Measurements from ENCODE around the gene NKX3-2. TPM values are rescaled to one million over a fixed set of nuclear protein-coding genes. Genes with fewer than 3 reads are reported as not detected.

NKX3-2 gene
- total RNA-seq, 1 donor from 2014 or later = under 0.01 TPM

DNA sequence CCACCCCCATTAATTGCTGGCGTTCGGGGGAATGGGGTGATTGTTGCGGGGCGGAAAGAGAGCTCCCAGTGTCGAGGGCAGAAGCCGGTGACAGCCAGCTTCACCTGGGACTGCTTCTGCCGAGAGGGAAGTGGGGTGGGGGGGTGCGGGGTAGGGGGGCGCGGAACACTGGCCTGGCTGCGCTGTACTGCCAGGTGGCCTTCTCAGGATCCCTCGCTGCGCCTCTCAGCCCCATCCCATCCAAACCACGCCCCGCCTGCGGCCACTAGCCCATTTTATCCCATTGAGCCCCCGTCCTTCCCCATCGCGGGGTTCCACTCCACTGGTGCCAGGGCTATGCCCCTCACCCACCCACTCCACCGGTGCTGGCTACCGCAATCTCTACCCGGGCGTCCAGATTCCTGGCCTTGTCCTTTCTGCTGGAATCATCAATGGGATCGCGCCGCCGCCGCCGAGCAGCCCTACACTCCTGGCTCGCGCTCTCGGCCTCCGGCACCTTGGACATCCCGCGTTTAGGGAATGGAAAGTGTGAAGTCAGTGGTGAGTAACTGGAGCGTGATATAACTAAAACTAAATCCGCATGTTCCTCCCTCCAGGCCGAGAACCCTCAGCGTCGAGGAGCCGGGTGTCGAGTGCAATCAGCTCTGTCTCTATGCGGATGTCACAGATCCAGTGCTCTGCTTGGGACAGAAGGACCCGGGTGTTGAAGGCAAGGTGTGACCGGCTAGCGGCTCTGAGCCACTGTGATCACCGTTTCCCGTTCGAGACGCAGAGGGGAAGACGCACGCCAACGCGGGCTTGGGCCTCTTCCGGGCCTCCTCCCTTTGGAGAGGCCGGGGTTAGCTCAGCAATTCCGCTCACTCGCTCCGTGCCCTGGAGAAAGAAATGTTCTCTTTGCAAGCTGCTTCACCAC lies 20.5 kb downstream of the NKX3-2 start:
- peaks cover 69% of the 10 kb centered on the region for H3K27me3 ChIP-seq (ENCODE audit: control insufficient read depth, insufficient read depth, low read length)
- H3K4me3 ChIP-seq (ENCODE audit: low read depth, low read length) = no peak overlapping the region
- TF ChIP-seq, protein P1, sequence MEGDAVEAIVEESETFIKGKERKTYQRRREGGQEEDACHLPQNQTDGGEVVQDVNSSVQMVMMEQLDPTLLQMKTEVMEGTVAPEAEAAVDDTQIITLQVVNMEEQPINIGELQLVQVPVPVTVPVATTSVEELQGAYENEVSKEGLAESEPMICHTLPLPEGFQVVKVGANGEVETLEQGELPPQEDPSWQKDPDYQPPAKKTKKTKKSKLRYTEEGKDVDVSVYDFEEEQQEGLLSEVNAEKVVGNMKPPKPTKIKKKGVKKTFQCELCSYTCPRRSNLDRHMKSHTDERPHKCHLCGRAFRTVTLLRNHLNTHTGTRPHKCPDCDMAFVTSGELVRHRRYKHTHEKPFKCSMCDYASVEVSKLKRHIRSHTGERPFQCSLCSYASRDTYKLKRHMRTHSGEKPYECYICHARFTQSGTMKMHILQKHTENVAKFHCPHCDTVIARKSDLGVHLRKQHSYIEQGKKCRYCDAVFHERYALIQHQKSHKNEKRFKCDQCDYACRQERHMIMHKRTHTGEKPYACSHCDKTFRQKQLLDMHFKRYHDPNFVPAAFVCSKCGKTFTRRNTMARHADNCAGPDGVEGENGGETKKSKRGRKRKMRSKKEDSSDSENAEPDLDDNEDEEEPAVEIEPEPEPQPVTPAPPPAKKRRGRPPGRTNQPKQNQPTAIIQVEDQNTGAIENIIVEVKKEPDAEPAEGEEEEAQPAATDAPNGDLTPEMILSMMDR (IDR thresholded peaks at IDR 0.05; ENCODE audit: insufficient read depth, low read length, severe bottlenecking) = no peak

DNA sequence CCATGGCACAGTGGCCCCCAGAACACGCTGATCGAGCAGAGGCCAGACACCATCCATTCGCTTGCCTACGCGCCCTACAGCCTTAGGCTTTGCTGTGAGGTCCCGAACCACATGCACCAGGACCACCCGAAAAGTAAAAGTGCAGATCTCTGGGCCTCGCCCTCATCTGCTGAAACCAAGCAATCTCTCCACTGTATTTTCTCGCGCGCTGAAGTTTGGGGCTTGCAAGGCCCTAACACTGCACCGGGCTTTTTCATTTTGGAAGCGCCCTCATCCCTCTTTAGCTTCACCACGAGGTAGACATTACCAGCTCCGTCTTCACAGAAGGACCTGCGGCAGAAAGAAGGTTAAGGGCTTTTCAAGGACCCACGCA lies 21.2 kb downstream of the NKX3-2 start:
- TF ChIP-seq, protein P1 (IDR thresholded peaks at IDR 0.05; ENCODE audit: insufficient read depth, low read length, severe bottlenecking) = no peak
- DNase-seq (ENCODE audit: low read depth) (no peak), FAIRE-seq (no peak)
- peaks cover 63% of the 10 kb centered on the region for H3K27me3 ChIP-seq (ENCODE audit: control insufficient read depth, insufficient read depth, low read length)
- no peaks in the 10 kb centered on the region for H3K36me3 ChIP-seq (ENCODE audit: control insufficient read depth, insufficient read depth, low read length)
- H3K4me3 ChIP-seq (ENCODE audit: low read depth, low read length) = no peak overlapping the region

More for the DNA sequence above, 20.5 kb downstream of the NKX3-2 start:
- DNase-seq (ENCODE audit: low read depth) = no peak
- no peak for FAIRE-seq
- H3K36me3 ChIP-seq (ENCODE audit: control insufficient read depth, insufficient read depth, low read length) = no peaks in the 10 kb centered on the region

DNA sequence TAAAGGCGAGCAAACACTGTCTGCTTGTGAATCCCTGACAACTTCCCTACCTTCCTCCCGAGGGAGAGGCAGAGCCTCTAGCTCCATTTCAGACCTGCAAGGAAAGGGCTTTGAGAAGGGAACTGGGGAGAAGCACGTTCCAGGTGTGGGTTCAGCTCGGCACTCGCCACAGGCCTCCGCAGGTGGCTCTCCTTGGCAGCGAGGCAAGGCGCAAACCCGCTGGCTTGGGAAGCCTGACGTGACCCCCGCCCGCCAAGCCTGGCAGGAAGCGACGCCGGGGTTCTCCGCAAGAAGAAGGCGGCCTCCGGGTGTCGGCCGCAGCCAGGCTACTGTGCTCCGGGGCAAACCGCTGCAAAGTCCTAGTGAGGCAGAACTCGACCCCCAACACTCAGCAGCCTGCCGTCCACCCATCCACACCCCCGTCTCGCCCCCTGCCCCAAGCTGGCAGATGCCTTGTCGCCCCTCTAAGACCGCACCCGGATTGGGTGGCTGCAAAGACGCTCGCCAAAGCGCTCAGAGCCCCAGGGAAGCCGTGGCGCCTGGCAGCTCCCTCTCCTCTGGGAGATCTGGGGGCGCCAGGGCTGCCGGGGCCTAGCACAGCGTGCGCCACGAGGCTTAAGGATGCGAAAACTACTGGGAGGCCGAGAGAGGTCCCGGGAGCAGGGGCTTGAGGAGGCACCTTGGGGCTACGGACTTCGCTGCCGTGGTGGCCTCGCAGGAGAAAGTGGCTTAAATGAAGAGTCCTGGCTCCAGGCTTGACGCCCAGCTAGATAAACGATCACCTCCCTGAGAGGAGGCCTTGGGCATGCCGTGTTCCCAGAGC lies 21.8 kb downstream of the NKX3-2 start:
- FAIRE-seq (no peak), DNase-seq (ENCODE audit: low read depth) (no peak)
- Histone ChIP-seq H3K36me3 (ENCODE audit: control insufficient read depth, insufficient read depth, low read length) (no peaks in the 10 kb centered on the region), H3K4me3 (ENCODE audit: low read depth, low read length) (no peak overlapping the region), H3K27me3 (ENCODE audit: control insufficient read depth, insufficient read depth, low read length) (peaks cover 57% of the 10 kb centered on the region)
- TF ChIP-seq, protein P1 (IDR thresholded peaks at IDR 0.05; ENCODE audit: insufficient read depth, low read length, severe bottlenecking) = no peak

DNA sequence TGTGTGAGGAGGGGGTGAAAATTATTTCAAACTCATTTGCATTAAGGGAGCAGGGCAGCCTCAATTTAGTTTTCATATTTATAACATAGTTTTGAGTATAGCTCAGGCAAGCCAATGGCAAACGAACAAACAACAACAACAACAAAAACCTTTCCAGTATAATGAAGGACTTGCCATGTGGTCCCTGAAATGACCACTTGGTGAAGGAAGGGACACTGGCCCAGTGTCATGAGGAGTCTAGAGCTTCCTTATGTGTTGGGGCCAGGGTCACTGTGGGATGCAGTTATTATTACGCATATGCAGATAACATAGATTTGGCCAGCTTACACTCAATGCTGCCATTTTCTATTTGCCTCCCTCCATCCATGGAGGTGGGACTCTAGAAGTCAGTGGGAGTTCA lies 23.3 kb downstream of the NKX3-2 start:
- DNase-seq (ENCODE audit: low read depth) = no peak
- H3K36me3 ChIP-seq (ENCODE audit: control insufficient read depth, insufficient read depth, low read length) = no peaks in the 10 kb centered on the region
- FAIRE-seq = no peak
- TF ChIP-seq, protein P1 (IDR thresholded peaks at IDR 0.05; ENCODE audit: insufficient read depth, low read length, severe bottlenecking) = no peak
- H3K4me3 ChIP-seq (ENCODE audit: low read depth, low read length) = no peak overlapping the region
- peaks cover 45% of the 10 kb centered on the region for H3K27me3 ChIP-seq (ENCODE audit: control insufficient read depth, insufficient read depth, low read length)

DNA sequence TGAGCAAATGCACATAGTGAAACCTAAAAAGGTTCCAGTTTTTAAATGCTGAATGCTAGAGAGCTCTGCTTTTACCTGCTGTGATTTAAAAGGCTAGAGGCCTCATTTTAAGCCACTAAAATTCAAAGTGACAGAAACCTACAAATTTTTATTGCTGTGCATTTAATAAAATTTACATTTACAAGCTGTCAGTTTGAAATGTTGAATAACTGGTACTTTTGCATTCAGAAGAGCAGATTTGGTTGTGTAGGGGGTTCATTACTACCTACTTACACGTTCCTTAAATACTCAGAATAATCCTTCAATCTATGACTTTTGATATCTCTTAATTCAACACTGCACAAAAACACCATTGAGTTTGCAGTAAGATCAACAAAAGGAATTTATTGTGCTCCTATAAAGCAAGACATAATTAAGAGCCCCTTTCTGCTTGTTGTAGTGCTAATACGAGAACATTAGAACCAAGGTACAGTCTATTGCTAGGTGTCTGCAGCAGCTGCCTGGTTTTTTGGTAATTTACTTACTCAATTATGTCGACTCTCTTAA lies 27.9 kb downstream of the NKX3-2 start:
- DNase-seq (ENCODE audit: low read depth) = no peak
- no peaks in the 10 kb centered on the region for H3K36me3 ChIP-seq (ENCODE audit: control insufficient read depth, insufficient read depth, low read length)
- no peak overlapping the region for H3K4me3 ChIP-seq (ENCODE audit: low read depth, low read length)
- no peak for FAIRE-seq
- TF ChIP-seq, protein P1 (IDR thresholded peaks at IDR 0.05; ENCODE audit: insufficient read depth, low read length, severe bottlenecking) = no peak
- peaks cover 9% of the 10 kb centered on the region for H3K27me3 ChIP-seq (ENCODE audit: control insufficient read depth, insufficient read depth, low read length)

All from bronchial epithelial cell (primary cell).